CD4-positive, CD25-positive, alpha-beta regulatory T cell (primary cell): Measurements from ENCODE around the gene AUTS2. TPM values are rescaled to one million over a fixed set of nuclear protein-coding genes. Genes with fewer than 3 reads are reported as not detected.

Source experiments
- ATAC-seq, 2 donors: fragments of 150-1000 bp; cut with Tn5 transposase; one replicate each; pipeline ENCODE4 v1.10.0; 2021; ENCODE audit warnings: low read depth in 2 of 2, moderate number of reproducible peaks in 2 of 2, moderate library complexity in 1 of 2
- DNase-seq, 3 donors: peaks; one replicate each; pipeline versions ENCODE4 v3.0.0 to v3.0.0-alpha.2; 2012 to 2022; ENCODE audit warnings: mixed read lengths in 1 of 3
- H3K27ac ChIP-seq: one replicate; pipeline ENCODE4 v1.7.0; 2013; ENCODE audit warnings: mild to moderate bottlenecking, low read length; ENCODE audit not compliant: insufficient read depth, poor library complexity, severe bottlenecking
- H3K27me3 ChIP-seq: one replicate; pipeline ENCODE4 v1.7.0; 2013; ENCODE audit warnings: low read length; ENCODE audit not compliant: control insufficient read depth, insufficient read depth
- H3K36me3 ChIP-seq: one replicate; pipeline ENCODE4 v1.7.0; 2013; ENCODE audit warnings: mild to moderate bottlenecking, low read length, moderate library complexity; ENCODE audit not compliant: control insufficient read depth, insufficient read depth
- H3K4me1 ChIP-seq: 2 replicates; pipeline ENCODE4 v1.7.0; 2013; ENCODE audit warnings: mild to moderate bottlenecking, low read length; ENCODE audit not compliant: insufficient read depth, control insufficient read depth, poor library complexity, severe bottlenecking
- H3K4me3 ChIP-seq: one replicate; pipeline ENCODE4 v1.7.0; 2013; ENCODE audit warnings: low read depth, mild to moderate bottlenecking, low read length, moderate library complexity
- H3K9me3 ChIP-seq, 2 experiments: 1 replicate in 1 of 2; 2 replicates in 1 of 2; pipeline ENCODE4 v1.7.0; 2013; ENCODE audit warnings: low read length in 2 of 2, mild to moderate bottlenecking in 1 of 2, moderate library complexity in 1 of 2; ENCODE audit not compliant: control insufficient read depth in 2 of 2
- H3K27ac Mint-ChIP-seq, 3 donors: one replicate each; pipeline ENCODE4 v1.8.0; 2020 to 2022; ENCODE audit warnings: mild to moderate bottlenecking in 3 of 3, mixed read lengths in 3 of 3, moderate library complexity in 2 of 3
- H3K27me3 Mint-ChIP-seq: one replicate; pipeline ENCODE4 v1.8.0; 2022; ENCODE audit warnings: mild to moderate bottlenecking, mixed read lengths
- H3K36me3 Mint-ChIP-seq: one replicate; pipeline ENCODE4 v1.8.0; 2020; ENCODE audit warnings: mixed read lengths
- H3K4me1 Mint-ChIP-seq, 4 donors: one replicate each; pipeline ENCODE4 v1.8.0; 2020 to 2022; ENCODE audit warnings: mixed read lengths in 4 of 4, mild to moderate bottlenecking in 1 of 4
- H3K4me3 Mint-ChIP-seq, 4 donors: one replicate each; pipeline ENCODE4 v1.8.0; 2020 to 2022; ENCODE audit warnings: mild to moderate bottlenecking in 4 of 4, mixed read lengths in 4 of 4, moderate library complexity in 3 of 4
- H3K9me3 Mint-ChIP-seq, 7 donors: one replicate each; pipeline ENCODE4 v1.8.0; 2020 to 2022; ENCODE audit warnings: mixed read lengths in 7 of 7, mild to moderate bottlenecking in 3 of 7, moderate library complexity in 2 of 7
- polyA plus RNA-seq, 4 donors: library from polyadenylated mRNA; unstranded; fragments of 300-500 nt; fragmentation: Illumina TruSeq; gene quantifications; one replicate each; pipeline ENCODE4 v1.2.3, GENCODE V29; 2021
- total RNA-seq: library from RNA; stranded (reverse); gene quantifications from one replicate; pipeline ENCODE4 v1.2.3, GENCODE V29; 2022

The AUTS2 gene
- total and polyA plus RNA-seq, 5 donors from 2014 or later: 0.47 to 32.4 (median 0.74) TPM

DNA sequence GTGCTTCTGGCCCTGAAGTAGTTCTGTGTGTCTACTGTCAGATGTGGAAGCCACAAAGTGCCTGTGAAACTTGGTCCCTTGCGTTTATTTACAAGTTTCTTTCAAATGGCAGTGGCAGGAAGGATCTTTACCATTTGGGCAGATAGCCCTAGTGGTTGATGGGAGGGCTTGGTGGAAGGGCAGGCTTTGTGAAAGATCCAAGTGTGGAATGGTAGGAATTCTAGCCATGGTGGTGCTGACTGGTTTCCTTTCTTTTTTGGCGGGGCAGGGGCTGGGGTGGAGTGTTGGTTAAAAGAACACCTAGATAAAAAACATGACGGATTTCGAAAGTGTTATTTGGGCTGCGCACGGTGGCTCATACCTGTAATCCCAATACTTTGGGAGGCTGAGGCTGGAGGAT lies 27.0 kb downstream of the AUTS2 start:
- no peaks in the 10 kb centered on the region for H3K27me3 Mint-ChIP-seq
- H3K4me1 Mint-ChIP-seq: no peaks in the 10 kb centered on the region
- no peaks in the 10 kb centered on the region for H3K36me3 ChIP-seq
- no peak overlapping the region for H3K27ac ChIP-seq
- no peaks in the 10 kb centered on the region for H3K36me3 Mint-ChIP-seq
- H3K27me3 ChIP-seq: no peaks in the 10 kb centered on the region
- ATAC-seq: no peak
- DNase-seq: no peak
- H3K27ac Mint-ChIP-seq: no peak overlapping the region
- no peak overlapping the region for H3K4me3 Mint-ChIP-seq
- H3K4me1 ChIP-seq: no peaks in the 10 kb centered on the region
- H3K9me3 Mint-ChIP-seq: peaks cover 0 to 4% (median 0%) of the 10 kb centered on the region in 7 donors
- no peaks in the 10 kb centered on the region for H3K9me3 ChIP-seq
- H3K4me3 ChIP-seq: no peak overlapping the region

DNA sequence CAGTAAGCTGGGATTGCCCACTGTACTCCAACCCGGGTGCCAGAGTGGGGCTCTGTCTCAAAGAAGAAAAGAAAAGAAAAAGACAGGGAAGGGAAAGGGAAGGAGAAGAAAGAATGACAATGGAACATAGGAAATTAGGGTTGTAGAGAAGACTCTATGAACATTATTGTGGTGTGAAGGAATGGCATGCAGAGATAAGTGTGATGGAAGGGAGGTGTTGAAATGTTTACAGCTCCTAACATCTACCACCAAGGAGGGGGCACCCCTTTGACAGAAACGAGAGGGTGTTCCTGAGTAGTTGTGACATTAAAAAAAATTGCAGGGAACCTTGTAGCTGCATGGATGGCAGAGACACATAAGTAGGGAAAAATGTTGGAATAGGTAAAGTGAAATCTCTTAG lies 27.5 kb downstream of the AUTS2 start:
- H3K27ac ChIP-seq: no peak overlapping the region
- H3K36me3 ChIP-seq: no peaks in the 10 kb centered on the region
- H3K9me3 ChIP-seq: no peaks in the 10 kb centered on the region
- no peaks in the 10 kb centered on the region for H3K27me3 ChIP-seq
- Mint-ChIP-seq H3K36me3 (no peaks in the 10 kb centered on the region), H3K9me3 (peaks cover 0 to 4% (median 0%) of the 10 kb centered on the region in 7 donors), H3K27ac (no peak overlapping the region), H3K4me1 (no peaks in the 10 kb centered on the region), H3K4me3 (no peak overlapping the region), H3K27me3 (no peaks in the 10 kb centered on the region)
- H3K4me3 ChIP-seq: no peak overlapping the region
- DNase-seq: no peak
- H3K4me1 ChIP-seq: no peaks in the 10 kb centered on the region
- no peak for ATAC-seq

DNA sequence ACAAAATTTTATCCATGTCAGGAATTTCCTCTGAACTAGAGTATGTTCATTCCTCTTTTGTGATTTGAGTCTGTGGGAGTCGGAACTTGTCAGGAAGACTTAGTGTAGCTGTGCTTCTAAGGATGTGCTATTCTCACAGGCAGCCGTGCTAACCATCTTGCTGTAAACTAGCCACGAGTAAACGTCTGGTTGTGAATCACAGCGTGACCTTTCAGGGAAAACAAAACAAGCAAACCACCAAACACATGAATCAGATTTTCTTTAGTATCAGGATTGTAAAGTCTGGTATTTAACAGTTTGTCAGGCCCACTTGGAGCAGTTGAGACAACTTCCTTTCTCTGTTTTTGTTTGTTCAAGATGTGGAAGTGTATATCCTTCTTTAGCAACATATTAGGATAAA lies 32.0 kb downstream of the AUTS2 start:
- Mint-ChIP-seq H3K4me1 (no peaks in the 10 kb centered on the region), H3K9me3 (peaks cover 0 to 4% (median 0%) of the 10 kb centered on the region in 7 donors), H3K27me3 (no peaks in the 10 kb centered on the region), H3K36me3 (no peaks in the 10 kb centered on the region), H3K27ac (no peak overlapping the region), H3K4me3 (no peak overlapping the region)
- DNase-seq (no peak), ATAC-seq (no peak)
- Histone ChIP-seq H3K9me3 (no peaks in the 10 kb centered on the region), H3K36me3 (no peaks in the 10 kb centered on the region), H3K4me1 (no peaks in the 10 kb centered on the region), H3K4me3 (no peak overlapping the region), H3K27ac (no peak overlapping the region), H3K27me3 (no peaks in the 10 kb centered on the region)

DNA sequence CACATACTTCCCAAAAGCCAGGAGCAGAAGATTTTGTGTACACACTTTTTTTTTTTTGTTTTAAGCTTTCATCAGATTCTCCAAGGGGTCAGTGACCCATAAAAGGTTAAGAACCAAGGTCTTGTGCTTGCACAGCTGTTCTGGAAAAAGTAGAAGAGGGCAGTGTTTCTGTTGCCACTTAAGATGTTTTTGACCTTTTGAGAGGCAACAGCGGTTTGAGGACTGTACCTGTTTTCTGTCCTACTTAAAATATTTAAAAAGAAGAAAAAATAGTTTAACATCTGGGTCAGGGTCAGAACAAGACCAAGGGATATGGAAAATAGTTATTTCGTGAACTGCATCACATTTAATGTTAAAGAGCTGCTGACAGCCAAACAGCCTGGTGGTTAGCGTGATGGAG lies 32.9 kb downstream of the AUTS2 start:
- H3K27ac Mint-ChIP-seq: no peak overlapping the region
- Histone ChIP-seq H3K4me1 (no peaks in the 10 kb centered on the region), H3K27me3 (no peaks in the 10 kb centered on the region), H3K27ac (no peak overlapping the region), H3K9me3 (no peaks in the 10 kb centered on the region), H3K4me3 (no peak overlapping the region), H3K36me3 (no peaks in the 10 kb centered on the region)
- H3K4me3 Mint-ChIP-seq: no peak overlapping the region
- H3K36me3 Mint-ChIP-seq: no peaks in the 10 kb centered on the region
- no peaks in the 10 kb centered on the region for H3K27me3 Mint-ChIP-seq
- no peak for ATAC-seq
- peaks cover 0 to 4% (median 0%) of the 10 kb centered on the region in 7 donors for H3K9me3 Mint-ChIP-seq
- no peak for DNase-seq
- no peaks in the 10 kb centered on the region for H3K4me1 Mint-ChIP-seq

- no peaks in the 10 kb centered on the region for H3K36me3 ChIP-seq
- H3K4me1 ChIP-seq: no peaks in the 10 kb centered on the region
- H3K4me3 Mint-ChIP-seq: no peak overlapping the region
- DNase-seq (no peak), ATAC-seq (no peak)
- H3K9me3 Mint-ChIP-seq: peaks cover 0 to 4% (median 0%) of the 10 kb centered on the region in 7 donors
- no peaks in the 10 kb centered on the region for H3K27me3 ChIP-seq
- no peak overlapping the region for H3K27ac ChIP-seq
- H3K27me3 Mint-ChIP-seq: no peaks in the 10 kb centered on the region
- H3K4me3 ChIP-seq: no peak overlapping the region
- no peaks in the 10 kb centered on the region for H3K9me3 ChIP-seq
- H3K27ac Mint-ChIP-seq: no peak overlapping the region
- H3K4me1 Mint-ChIP-seq: no peaks in the 10 kb centered on the region
- H3K36me3 Mint-ChIP-seq: no peaks in the 10 kb centered on the region
Observed at GRCh38 chr7:69632280-69632679, 34.0 kb downstream of the AUTS2 start.

DNA sequence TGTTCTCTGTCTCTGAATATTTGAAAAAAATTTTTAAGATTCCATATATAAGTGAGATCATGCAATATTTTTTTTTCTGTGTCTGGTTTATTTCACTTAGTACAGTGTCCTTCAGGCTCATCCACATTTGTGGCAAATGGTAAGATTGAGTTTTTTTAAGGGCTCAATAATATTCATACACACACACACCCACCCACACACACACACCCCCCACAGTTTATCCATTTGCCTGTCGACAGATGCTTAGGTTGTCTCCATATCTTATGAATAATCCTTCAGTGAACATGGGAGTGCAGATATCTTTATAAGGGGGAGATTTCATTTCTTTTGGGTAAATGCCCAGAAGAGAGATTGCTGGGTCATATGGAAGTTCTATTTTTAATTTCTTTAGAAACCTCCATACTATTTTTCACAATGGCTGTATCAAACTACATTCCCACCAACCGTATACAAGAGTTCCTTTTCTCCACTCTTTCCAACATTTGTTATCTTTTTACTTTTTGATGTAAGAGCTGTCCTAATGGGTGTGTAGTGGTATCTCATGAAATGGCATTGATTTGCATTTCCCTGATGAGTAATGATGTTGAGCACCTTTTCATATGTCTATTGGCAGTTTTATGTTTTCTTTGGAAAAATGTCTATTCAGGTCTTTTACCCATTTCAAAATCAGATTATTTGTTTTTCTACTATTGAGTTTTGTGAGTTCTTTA lies 35.0 kb downstream of the AUTS2 start:
- Histone ChIP-seq H3K27ac (no peak overlapping the region), H3K36me3 (no peaks in the 10 kb centered on the region), H3K4me3 (no peak overlapping the region), H3K27me3 (no peaks in the 10 kb centered on the region), H3K9me3 (no peaks in the 10 kb centered on the region), H3K4me1 (no peaks in the 10 kb centered on the region)
- DNase-seq (no peak), ATAC-seq (no peak)
- no peaks in the 10 kb centered on the region for H3K36me3 Mint-ChIP-seq
- H3K4me3 Mint-ChIP-seq: no peak overlapping the region
- peaks cover 0 to 3% (median 0%) of the 10 kb centered on the region in 7 donors for H3K9me3 Mint-ChIP-seq
- no peaks in the 10 kb centered on the region for H3K4me1 Mint-ChIP-seq
- H3K27me3 Mint-ChIP-seq: no peaks in the 10 kb centered on the region
- H3K27ac Mint-ChIP-seq: no peak overlapping the region

DNA sequence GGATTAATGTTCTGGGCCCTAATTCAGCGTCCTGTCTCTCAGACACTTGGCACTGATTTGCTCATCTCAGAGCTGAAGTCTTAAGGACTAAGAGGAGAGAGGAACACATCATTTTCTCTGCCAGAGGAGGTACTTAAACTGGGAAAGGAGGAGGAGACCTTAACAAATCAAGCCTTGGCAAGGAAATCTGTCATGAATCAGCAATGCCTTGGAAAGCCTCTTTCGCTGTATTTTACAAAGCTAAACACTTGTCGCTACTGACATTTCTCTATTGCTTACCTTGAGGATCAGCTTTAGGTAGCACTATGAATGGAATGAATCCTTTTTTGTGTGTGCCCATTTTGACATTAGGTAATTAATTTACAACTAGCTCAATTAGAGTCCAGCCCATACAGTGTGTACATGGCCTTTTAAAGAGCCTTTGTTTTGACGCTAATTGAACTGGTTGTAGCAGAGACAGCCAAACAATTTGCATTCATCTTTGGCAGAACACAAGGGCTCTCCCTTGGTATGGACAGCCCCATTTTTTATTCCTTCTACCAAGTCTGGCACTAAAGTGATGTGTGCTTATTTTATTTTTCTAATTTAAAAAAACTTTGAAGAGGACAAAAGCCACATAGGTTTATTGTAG lies 37.4 kb downstream of the AUTS2 start:
- Mint-ChIP-seq H3K4me3 (no peak overlapping the region), H3K27me3 (no peaks in the 10 kb centered on the region), H3K36me3 (no peaks in the 10 kb centered on the region), H3K27ac (no peak overlapping the region), H3K9me3 (peaks cover 0 to 2% (median 0%) of the 10 kb centered on the region in 7 donors), H3K4me1 (no peaks in the 10 kb centered on the region)
- H3K4me1 ChIP-seq: no peaks in the 10 kb centered on the region
- no peak for ATAC-seq
- DNase-seq: no peak
- H3K27ac ChIP-seq: no peak overlapping the region
- H3K27me3 ChIP-seq: no peaks in the 10 kb centered on the region
- H3K4me3 ChIP-seq: no peak overlapping the region
- H3K36me3 ChIP-seq: no peaks in the 10 kb centered on the region
- no peaks in the 10 kb centered on the region for H3K9me3 ChIP-seq

DNA sequence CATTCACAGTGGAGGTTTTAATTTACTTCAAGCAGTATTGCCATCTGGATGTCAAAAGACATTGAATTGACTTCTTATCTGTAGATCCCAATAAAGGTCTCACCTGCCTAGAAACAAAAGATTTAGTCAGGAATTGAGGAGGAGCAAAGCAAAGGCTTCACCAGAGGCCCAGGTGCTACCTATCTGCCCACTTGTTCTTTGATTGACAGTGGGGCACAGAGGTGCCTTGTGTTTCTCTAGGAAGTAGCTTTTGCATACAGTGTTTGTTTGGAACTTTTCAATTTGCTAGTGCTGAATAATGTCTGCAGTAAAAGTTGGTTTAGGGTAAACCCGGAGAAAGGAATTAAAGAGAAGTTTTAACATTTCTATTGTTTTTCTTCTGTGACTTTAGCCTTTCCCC lies 40.4 kb downstream of the AUTS2 start:
- Histone ChIP-seq H3K27me3 (no peaks in the 10 kb centered on the region), H3K27ac (no peak overlapping the region), H3K36me3 (no peaks in the 10 kb centered on the region), H3K4me1 (no peaks in the 10 kb centered on the region), H3K4me3 (no peak overlapping the region), H3K9me3 (no peaks in the 10 kb centered on the region)
- Mint-ChIP-seq H3K27ac (no peak overlapping the region), H3K4me3 (no peak overlapping the region), H3K27me3 (no peaks in the 10 kb centered on the region), H3K9me3 (peaks cover 0 to 2% (median 0%) of the 10 kb centered on the region in 7 donors), H3K4me1 (no peaks in the 10 kb centered on the region), H3K36me3 (no peaks in the 10 kb centered on the region)
- no peak for DNase-seq
- no peak for ATAC-seq
